ENCODE data around the gene WDR82. TPM values are rescaled to one million over a fixed set of nuclear protein-coding genes. Genes with fewer than 3 reads are reported as not detected.
A peak's percentile ranks its signal among the peaks of the same experiment; 100 is the strongest.

WDR82 gene
- total RNA-seq, 3 donors from 2014 or later (not counting 1 experiment from before 2014, with no cell fraction given), result 108 to 131 (median 109) TPM

DNA sequence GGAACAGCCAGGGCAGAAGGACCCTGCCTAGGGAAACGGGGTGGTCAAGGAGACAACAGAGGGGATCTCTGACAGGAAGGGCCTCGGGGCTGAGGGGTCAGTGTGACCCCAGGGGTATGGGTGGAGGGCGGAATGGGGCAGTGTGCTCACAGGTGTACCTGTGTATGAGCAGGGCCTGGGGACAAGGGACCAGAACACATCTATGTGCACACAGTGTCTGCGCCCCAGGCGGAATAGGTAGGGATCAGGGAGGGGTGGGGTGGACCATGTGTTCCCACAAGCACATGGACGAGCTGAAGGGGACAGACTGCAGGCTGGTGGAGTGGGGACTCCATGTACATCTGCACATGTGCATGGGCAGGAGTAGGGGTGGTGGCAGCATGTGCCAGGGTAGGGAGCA, 48.0 kb downstream of the WDR82 start:
- DNase-seq (peak in 1 of 2 donors; percentile 10), ATAC-seq (no peak)
- intact Hi-C loops (cut with micrococcal nuclease), result no loop called here
- TF ChIP-seq, protein P1, sequence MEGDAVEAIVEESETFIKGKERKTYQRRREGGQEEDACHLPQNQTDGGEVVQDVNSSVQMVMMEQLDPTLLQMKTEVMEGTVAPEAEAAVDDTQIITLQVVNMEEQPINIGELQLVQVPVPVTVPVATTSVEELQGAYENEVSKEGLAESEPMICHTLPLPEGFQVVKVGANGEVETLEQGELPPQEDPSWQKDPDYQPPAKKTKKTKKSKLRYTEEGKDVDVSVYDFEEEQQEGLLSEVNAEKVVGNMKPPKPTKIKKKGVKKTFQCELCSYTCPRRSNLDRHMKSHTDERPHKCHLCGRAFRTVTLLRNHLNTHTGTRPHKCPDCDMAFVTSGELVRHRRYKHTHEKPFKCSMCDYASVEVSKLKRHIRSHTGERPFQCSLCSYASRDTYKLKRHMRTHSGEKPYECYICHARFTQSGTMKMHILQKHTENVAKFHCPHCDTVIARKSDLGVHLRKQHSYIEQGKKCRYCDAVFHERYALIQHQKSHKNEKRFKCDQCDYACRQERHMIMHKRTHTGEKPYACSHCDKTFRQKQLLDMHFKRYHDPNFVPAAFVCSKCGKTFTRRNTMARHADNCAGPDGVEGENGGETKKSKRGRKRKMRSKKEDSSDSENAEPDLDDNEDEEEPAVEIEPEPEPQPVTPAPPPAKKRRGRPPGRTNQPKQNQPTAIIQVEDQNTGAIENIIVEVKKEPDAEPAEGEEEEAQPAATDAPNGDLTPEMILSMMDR (IDR thresholded peaks at IDR 0.05), result no peak
- Histone ChIP-seq H3K9me3 (ENCODE audit: control insufficient read depth, insufficient read depth, low read length) (no peaks in the 10 kb centered on the region), H3K4me1 (ENCODE audit: control insufficient read depth, insufficient read depth, low read length) (peaks cover 51% of the 10 kb centered on the region), H3K4me3 (ENCODE audit: low read length) (no peak overlapping the region), H3K27ac (ENCODE audit: low read length) (no peak overlapping the region), H3K27me3 (ENCODE audit: control insufficient read depth, insufficient read depth, low read length) (no peaks in the 10 kb centered on the region), H3K36me3 (ENCODE audit: control insufficient read depth, insufficient read depth, low read length) (peaks cover 55% of the 10 kb centered on the region)
- no peaks in the 10 kb centered on the region for H3K36me3 Mint-ChIP-seq
- WGBS (ENCODE audit: insufficient coverage), result 96% methylated on average over 6 of the region's 6 CpGs
- no peak overlapping the region for H3K4me3 Mint-ChIP-seq
- peaks cover 16 to 46% of the 10 kb centered on the region in 2 donors for H3K4me1 Mint-ChIP-seq
- H3K27me3 Mint-ChIP-seq (ENCODE audit: low read depth in 2 of 2), result no peaks in the 10 kb centered on the region
- H3K27ac Mint-ChIP-seq, result peak overlapping the region in 1 of 2 donors; percentile 63
- H3K9me3 Mint-ChIP-seq, result no peaks in the 10 kb centered on the region

- DNase-seq (no peak), ATAC-seq (no peak)
- H3K9me3 Mint-ChIP-seq, result no peaks in the 10 kb centered on the region
- peaks cover 46% of the 10 kb centered on the region for H3K4me1 ChIP-seq (ENCODE audit: control insufficient read depth, insufficient read depth, low read length)
- H3K4me1 Mint-ChIP-seq, result peaks cover 16 to 39% of the 10 kb centered on the region in 2 donors
- no peaks in the 10 kb centered on the region for H3K36me3 Mint-ChIP-seq
- H3K4me3 ChIP-seq (ENCODE audit: low read length), result no peak overlapping the region
- intact Hi-C loops (cut with micrococcal nuclease), result no loop called here
- no peak overlapping the region for H3K27ac ChIP-seq (ENCODE audit: low read length)
- TF ChIP-seq, protein P1 (IDR thresholded peaks at IDR 0.05), result no peak
- no peaks in the 10 kb centered on the region for H3K27me3 ChIP-seq (ENCODE audit: control insufficient read depth, insufficient read depth, low read length)
- no peaks in the 10 kb centered on the region for H3K27me3 Mint-ChIP-seq (ENCODE audit: low read depth in 2 of 2)
- no peak overlapping the region for H3K27ac Mint-ChIP-seq
- H3K4me3 Mint-ChIP-seq, result no peak overlapping the region
- WGBS (ENCODE audit: insufficient coverage), result 96% methylated on average over 13 of the region's 13 CpGs
- H3K9me3 ChIP-seq (ENCODE audit: control insufficient read depth, insufficient read depth, low read length), result no peaks in the 10 kb centered on the region
- H3K36me3 ChIP-seq (ENCODE audit: control insufficient read depth, insufficient read depth, low read length), result peaks cover 52% of the 10 kb centered on the region
Measured at GRCh38 chr3:52229656-52230055, 48.8 kb downstream of the WDR82 start.

DNA sequence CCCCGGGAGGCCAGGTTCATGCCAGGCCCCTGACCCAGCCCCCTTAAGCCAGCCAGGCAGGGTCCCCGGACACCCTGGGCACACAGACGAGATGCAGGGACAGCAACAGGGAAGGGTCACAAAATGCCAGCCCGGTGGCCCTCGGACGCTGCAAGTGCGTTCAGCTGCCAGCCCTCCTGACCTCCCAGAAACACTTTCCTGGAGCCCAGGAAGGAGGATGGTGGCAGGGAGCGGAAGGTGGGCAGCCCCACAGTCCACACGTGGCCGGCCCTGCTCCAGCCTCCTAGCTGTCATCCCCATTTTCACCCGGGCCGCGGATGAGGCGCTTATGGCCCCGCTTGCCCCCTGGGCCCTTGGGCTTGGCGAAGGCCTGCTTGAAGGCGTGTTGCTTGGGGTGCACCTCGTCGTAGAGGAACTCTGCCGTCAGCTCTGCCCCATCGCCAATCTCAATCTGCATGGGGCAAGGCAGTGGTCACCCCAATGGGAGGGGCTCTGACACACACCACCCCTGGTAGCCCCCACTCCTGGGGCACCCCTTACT, 49.6 kb downstream of the WDR82 start:
- intact Hi-C loops (cut with micrococcal nuclease), result no loop called here
- Mint-ChIP-seq H3K27me3 (ENCODE audit: low read depth in 2 of 2) (no peaks in the 10 kb centered on the region), H3K27ac (no peak overlapping the region), H3K9me3 (no peaks in the 10 kb centered on the region), H3K4me3 (no peak overlapping the region), H3K4me1 (peaks cover 15 to 39% of the 10 kb centered on the region in 2 donors), H3K36me3 (no peaks in the 10 kb centered on the region)
- Histone ChIP-seq H3K9me3 (ENCODE audit: control insufficient read depth, insufficient read depth, low read length) (no peaks in the 10 kb centered on the region), H3K36me3 (ENCODE audit: control insufficient read depth, insufficient read depth, low read length) (peaks cover 48% of the 10 kb centered on the region), H3K27ac (ENCODE audit: low read length) (no peak overlapping the region), H3K27me3 (ENCODE audit: control insufficient read depth, insufficient read depth, low read length) (no peaks in the 10 kb centered on the region), H3K4me3 (ENCODE audit: low read length) (no peak overlapping the region), H3K4me1 (ENCODE audit: control insufficient read depth, insufficient read depth, low read length) (peaks cover 38% of the 10 kb centered on the region)
- 95% methylated on average over 21 of the region's 21 CpGs for WGBS (ENCODE audit: insufficient coverage)
- peak in 1 of 2 donors; percentile 6 for DNase-seq
- TF ChIP-seq, protein P1 (IDR thresholded peaks at IDR 0.05), result no peak
- no peak for ATAC-seq

GRCh38 chr3:52228266-52228665, 50.2 kb downstream of the WDR82 start:
- no peak overlapping the region for H3K4me3 ChIP-seq (ENCODE audit: low read length)
- intact Hi-C loops (cut with micrococcal nuclease), result no loop called here
- peaks cover 48% of the 10 kb centered on the region for H3K36me3 ChIP-seq (ENCODE audit: control insufficient read depth, insufficient read depth, low read length)
- peaks cover 9 to 35% of the 10 kb centered on the region in 2 donors for H3K4me1 Mint-ChIP-seq
- DNase-seq (no peak), ATAC-seq (no peak)
- H3K9me3 ChIP-seq (ENCODE audit: control insufficient read depth, insufficient read depth, low read length), result no peaks in the 10 kb centered on the region
- H3K27ac Mint-ChIP-seq, result no peak overlapping the region
- no peak overlapping the region for H3K4me3 Mint-ChIP-seq
- no peaks in the 10 kb centered on the region for H3K9me3 Mint-ChIP-seq
- no peaks in the 10 kb centered on the region for H3K27me3 Mint-ChIP-seq (ENCODE audit: low read depth in 2 of 2)
- no peaks in the 10 kb centered on the region for H3K27me3 ChIP-seq (ENCODE audit: control insufficient read depth, insufficient read depth, low read length)
- 89% methylated on average over 10 of the region's 10 CpGs for WGBS (ENCODE audit: insufficient coverage)
- no peaks in the 10 kb centered on the region for H3K36me3 Mint-ChIP-seq
- H3K27ac ChIP-seq (ENCODE audit: low read length), result no peak overlapping the region
- peaks cover 39% of the 10 kb centered on the region for H3K4me1 ChIP-seq (ENCODE audit: control insufficient read depth, insufficient read depth, low read length)
- TF ChIP-seq, protein P1 (IDR thresholded peaks at IDR 0.05), result no peak

Measured in natural killer cell (primary cell).